Activated CD8-positive, alpha-beta memory T cell treated with anti-CD3 and anti-CD28 coated beads, Interleukin-2, amount 50 U/mL, for 1 hour (primary cell): ENCODE data around the gene DOLPP1.

Experiments used
- DNase-seq: peaks from one replicate; pipeline ENCODE4 v3.0.0-alpha.2; 2020; ENCODE audit errors: extremely low read depth

DOLPP1 gene

GRCh38 chr9:129094387-129095169 is 13.7 kb downstream of the DOLPP1 start:
- no peak for DNase-seq

GRCh38 chr9:129095170-129095667 is 14.3 kb downstream of the DOLPP1 start:
- DNase-seq = no peak

DNA sequence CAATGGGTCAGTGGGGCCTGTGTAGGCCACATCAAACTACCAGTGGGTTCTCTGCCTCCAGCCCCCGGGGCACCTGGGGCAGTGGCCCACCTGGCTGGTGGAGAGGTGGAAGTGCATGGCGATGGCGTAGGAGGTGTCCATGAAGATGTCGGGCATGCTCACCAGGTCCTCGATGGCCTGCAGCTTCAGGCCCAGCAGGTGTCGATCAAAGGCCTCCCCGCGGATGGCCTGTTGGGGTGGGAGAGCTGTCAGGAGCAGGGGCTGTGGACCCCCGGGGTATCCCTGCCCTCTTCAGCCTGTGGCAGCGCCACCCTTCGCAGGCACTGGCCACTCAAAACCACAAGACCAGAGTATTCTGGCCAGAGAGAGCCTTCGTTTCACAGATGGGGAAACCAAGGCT is 15.0 kb downstream of the DOLPP1 start:
- no peak for DNase-seq

DNA sequence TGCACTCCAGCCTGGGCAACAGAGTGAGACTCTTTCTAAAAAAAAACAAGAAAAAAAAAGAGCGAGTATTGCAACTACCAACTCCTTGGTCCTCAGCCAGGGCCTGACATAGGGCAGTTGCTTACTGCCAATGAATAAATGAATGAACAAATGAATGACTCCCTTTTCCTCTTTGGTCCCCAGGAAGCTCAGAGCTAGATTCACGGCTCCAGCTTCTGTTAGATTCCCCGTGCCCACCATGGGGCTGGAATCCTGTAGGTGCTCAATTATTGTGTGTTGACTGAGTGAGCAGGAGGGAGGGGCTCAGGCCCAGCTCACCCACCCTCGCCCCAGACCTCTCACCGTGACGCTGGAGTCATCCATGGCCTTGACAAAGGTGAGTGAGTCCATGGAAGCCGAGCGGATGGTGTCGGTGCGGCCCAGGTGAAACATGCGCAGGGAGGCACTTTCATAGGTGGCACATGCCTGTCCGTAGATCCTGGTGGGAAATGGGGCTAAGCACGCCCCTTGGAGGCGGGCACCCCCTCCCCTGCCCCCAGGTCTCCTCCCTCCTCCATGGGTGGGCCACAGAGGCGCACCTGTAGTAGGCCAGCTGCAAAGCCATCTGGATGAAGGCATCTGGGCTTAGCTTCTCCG is 16.9 kb downstream of the DOLPP1 start:
- no peak for DNase-seq

- DNase-seq = no peak
Measured at GRCh38 chr9:129098328-129098727, 17.4 kb downstream of the DOLPP1 start.

DNA sequence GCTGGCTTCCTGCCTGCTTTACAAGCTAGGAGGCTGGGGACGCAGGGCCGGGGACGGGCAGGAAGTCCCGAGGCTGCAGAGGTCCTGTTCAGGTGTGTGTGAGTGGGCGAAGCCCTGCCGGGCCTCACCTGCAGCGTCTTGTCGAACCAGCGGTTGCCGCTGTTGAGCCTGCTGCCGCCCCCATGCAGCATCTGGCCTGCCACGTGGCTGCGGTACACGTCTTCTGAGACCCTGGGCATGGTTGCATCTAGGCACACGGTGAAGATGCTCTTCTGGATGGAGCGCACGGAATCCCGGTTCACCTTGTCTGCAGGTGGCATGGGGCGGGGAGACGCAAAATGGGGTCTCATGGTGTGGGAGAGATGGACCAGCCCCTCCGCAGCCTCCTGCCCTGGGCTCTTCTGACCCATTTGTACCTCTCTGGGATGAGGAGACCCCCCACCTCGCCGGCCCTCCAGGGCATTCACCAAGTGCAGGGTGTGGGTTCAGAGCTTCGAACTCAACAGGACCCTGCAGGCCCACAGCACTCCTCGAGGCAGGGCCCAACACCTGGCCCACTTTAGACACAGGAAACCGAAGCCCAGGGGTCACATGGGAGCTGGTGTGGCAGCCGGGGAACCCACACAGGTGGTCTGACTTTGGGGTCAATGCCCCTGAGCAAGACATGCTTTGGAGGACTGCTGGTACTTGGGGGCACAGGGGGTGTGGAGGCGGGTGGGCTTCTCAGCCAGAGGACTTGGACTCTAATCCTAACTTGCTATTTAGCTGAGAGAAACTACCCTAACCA is 19.7 kb downstream of the DOLPP1 start:
- DNase-seq = no peak

DNA sequence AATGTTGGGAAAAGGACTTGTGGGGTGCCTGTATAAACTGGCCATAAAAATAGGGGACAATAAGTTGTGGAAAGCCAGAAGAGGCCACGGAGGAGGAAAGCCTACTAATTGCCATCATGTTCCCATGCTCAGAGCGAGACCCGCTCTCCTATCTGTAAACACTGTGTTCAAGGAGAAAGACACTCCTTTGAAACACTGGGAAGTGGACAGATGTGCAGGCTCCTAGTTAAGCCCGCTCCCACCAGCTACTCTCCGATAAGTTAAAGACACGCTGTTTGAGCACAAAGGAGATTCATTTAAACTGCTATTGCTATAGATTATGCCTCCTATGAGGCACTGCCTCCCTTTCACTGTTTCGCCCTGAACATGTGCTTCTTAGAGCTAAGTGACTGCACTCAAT is 20.4 kb downstream of the DOLPP1 start:
- no peak for DNase-seq

DNA sequence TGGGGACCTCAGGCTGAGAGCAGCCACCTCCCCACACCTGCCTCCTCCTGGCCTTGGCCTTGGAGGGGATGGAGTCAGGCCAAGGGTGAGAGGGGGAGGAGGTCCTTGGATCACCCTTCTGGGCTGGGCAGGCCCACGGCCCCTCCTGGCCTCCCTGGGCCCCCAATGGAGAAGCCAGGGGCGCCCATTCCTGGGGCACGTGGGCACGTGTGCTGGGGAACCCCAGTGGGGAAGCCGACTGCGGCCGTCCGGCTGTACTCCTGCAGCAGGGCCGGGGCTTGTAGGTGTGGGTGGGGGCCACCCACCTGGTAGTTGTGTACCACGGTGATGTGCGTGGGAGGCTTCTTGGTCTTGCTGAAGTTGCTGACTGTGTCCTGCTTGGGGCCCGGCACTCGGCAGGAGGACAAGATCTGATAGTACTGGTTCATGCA is 21.2 kb downstream of the DOLPP1 start:
- no peak for DNase-seq

DNA sequence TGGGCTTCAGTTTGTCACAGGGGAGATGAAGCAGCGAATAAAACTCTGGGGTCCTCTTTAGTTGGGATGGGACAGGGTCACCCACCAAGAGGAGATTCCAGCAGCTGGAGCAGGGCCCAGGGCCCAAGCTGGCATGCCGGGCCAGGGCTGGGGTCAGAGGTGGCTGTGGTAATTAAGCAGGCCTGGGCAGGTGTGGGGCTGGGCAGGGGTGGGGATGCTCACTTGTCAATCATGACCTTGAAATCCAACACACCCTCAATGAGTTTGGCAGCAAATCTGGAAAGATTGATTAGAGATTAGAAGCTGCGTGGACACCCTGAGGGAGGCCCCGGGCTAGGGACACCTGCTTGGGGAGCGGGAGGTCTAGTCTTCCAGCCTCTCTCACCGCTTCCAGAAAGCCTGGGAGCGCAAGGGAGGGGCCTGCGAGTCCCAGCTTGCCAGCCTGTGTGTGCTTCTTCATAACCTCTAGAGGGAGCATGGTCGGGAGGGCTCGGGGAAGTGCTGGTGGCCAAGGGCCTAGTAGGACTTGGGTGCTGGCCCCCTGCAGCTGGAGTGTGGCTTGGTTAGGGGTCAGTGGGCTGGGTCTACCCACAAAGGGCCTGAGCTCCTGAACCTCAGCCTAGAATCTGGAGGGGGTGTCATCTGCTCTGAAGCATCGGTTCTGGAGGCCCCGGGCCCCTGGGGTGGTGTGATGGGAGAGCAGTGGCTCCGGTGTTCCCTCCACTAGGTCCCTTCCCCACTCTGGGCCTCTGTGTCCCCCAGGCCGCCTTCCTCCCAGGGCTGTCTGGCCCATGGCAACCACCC is 22.1 kb downstream of the DOLPP1 start:
- DNase-seq = no peak

GRCh38 chr9:129103595-129103965 is 22.7 kb downstream of the DOLPP1 start:
- no peak for DNase-seq

- no peak for DNase-seq
Measured at GRCh38 chr9:129104051-129104450, 23.1 kb downstream of the DOLPP1 start.

- no peak for DNase-seq
Measured at GRCh38 chr9:129105857-129106694, 25.2 kb downstream of the DOLPP1 start.

DNA sequence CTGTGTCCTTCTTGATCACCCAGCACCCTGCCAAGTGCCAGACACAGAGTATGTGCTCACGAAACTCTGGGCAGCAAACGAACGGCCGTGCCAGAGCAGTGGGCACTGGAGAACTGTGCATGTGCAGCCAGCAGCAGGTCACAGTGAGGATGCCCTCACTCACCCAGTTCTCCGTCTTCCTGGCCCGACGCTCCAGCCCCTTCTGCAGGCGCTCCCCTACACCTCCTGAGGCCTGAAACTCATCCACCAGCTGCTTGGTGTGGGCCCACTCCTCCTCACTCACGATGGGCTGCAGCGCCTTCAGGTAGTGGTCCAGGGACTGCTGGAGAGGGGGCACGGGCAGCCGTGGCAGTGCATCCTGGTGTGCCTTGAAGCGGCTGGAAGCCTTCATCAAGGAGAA is 26.7 kb downstream of the DOLPP1 start:
- no peak for DNase-seq

- DNase-seq = no peak
Measured at GRCh38 chr9:129108083-129108804, 27.3 kb downstream of the DOLPP1 start.

GRCh38 chr9:129108805-129109536 is 28.1 kb downstream of the DOLPP1 start:
- DNase-seq = no peak

DNA sequence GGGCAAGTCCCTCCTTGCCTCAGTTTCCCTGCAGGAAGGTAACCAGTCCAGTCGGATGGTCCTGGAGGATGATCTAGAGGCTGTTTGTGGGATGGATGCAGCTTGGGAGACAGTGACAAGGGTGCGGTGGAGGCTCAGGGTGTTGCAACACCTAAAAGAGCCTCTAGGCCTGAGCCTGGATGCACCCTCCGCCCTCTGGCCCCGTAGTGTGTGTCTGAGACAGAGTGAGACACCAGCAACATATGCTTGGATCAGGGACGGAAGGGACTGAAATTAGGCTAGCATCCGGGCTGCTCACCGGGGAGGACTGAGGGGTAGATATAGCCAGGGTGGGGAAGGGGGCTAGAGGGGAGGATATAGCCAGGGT is 28.6 kb downstream of the DOLPP1 start:
- DNase-seq = no peak

DNA sequence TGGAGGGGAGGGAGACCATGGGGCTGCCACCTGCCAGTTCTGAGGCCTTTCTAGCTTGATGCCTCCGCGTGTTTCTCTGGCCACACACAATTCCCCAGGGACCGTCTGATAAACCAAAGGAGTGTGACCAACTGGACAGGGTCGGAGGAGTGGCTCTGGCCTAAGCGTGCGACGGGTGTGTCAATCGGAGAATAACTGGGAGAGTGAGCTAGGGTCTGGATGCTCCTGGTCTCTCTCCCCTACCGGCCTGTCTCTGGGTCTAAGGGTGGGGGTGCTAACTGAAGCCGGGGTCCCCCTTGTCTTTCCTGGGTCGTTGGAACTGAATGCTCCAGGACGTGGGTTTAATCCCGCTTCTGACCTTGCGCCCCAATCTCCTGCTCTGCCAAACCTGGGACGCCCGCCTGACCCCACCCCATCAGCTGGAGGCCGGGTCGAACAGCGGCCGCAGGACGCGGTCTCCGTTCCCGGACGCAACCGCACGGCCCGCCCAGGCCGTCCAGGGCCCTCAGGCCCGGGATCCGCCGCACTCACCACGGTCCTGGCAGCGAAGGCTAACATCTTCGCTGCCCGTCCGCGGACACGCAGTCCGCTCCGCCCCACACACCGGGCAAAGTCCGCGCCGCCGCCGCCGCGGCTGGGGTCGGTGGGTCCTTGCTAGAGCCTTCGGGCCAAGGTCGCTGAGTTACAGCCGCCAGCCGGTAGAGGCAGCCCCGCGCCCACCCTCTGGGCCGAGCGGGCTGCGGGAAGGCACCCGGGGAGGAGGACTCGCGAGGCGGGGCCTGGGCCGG is 29.2 kb downstream of the DOLPP1 start:
- no peak for DNase-seq

GRCh38 chr9:129110740-129111527 is 30.0 kb downstream of the DOLPP1 start, which contains the start of the genes CRAT and PTPA:
Gene CRAT (minus strand): TSS chr9:129110793. CDS start chr9:129110509, 284 bp downstream.
Gene PTPA (plus strand): TSS chr9:129111415. CDS start chr9:129111601, 186 bp downstream.
- DNase-seq = peak; percentile 82
